A673 (cell line): ENCODE results near the gene NHLRC1.

Experiments used
- EZH2 ChIP-seq: fragments of 200-600 bp; sonication (generic); IDR thresholded peaks from 2 replicates; pipeline ENCODE4 v1.6.1; 2017; ENCODE audit warnings: borderline replicate concordance, low read depth, mild to moderate bottlenecking, mixed read lengths, antibody characterized with exemption, low read length; ENCODE audit not compliant: poor library complexity, severe bottlenecking
- TF ChIP-seq, protein P1 (sequence below): fragments of 300-800, 200-600 bp; sonication (generic); conservative IDR thresholded peaks from 2 replicates; pipeline ENCODE4 v1.5.1; 2017; ENCODE audit warnings: low read depth, mild to moderate bottlenecking, antibody characterized with exemption, low read length, moderate library complexity, mixed read lengths

DNA sequence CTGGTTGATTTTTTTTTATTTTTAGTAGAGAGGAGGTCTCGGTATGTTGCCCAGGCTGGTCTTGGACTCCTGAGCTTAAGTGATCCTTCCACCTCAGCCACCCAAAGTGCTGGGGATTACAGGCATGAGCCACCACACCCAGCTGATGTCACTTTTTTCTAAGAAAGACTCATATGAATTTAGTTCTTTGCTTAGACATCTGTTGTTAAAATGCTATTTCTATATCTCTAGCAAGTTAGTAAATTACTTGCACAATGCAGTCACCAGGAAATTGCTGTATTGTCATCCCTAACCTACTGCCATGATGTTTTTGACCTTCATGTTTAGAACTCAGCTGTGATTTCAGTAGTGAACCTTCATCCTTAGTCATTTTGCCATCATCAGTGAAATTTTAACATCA lies 38.4 kb upstream of the NHLRC1 start:
- TF ChIP-seq, protein P1, sequence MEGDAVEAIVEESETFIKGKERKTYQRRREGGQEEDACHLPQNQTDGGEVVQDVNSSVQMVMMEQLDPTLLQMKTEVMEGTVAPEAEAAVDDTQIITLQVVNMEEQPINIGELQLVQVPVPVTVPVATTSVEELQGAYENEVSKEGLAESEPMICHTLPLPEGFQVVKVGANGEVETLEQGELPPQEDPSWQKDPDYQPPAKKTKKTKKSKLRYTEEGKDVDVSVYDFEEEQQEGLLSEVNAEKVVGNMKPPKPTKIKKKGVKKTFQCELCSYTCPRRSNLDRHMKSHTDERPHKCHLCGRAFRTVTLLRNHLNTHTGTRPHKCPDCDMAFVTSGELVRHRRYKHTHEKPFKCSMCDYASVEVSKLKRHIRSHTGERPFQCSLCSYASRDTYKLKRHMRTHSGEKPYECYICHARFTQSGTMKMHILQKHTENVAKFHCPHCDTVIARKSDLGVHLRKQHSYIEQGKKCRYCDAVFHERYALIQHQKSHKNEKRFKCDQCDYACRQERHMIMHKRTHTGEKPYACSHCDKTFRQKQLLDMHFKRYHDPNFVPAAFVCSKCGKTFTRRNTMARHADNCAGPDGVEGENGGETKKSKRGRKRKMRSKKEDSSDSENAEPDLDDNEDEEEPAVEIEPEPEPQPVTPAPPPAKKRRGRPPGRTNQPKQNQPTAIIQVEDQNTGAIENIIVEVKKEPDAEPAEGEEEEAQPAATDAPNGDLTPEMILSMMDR = no peak
- no peak for TF ChIP-seq EZH2
